Measurements from ENCODE around the gene UXS1. TPM values are rescaled to one million over a fixed set of nuclear protein-coding genes. Genes with fewer than 3 reads are reported as not detected.

Gene UXS1
- total and polyA plus RNA-seq, 2 donors (not counting 1 experiment from before 2014, with no cell fraction given) = 20.3 to 44.8 TPM

- H3K27ac ChIP-seq (ENCODE audit: low read length in 2 of 2) = peak overlapping the region; percentile 27 to 60
- peaks cover 20% of the 10 kb centered on the region for H4K20me1 ChIP-seq (ENCODE audit: control insufficient read depth, insufficient read depth, low read length, poor library complexity, severe bottlenecking)
- H3K36me3 ChIP-seq (replicated peaks in 1 of 2; ENCODE audit: control extremely low read depth in 1 of 2, control insufficient read depth in 1 of 2, extremely low read depth in 1 of 2, insufficient read depth in 2 of 2, low read length in 1 of 2) = peaks cover 0 to 3% of the 10 kb centered on the region in 2 experiments
- H3K9me3 ChIP-seq (ENCODE audit: control extremely low read depth in 1 of 3, control insufficient read depth in 2 of 3, insufficient read depth in 1 of 3, low read length in 2 of 3) = no peaks in the 10 kb centered on the region
- peaks cover 32 to 44% of the 10 kb centered on the region in 2 donors for H3K4me1 ChIP-seq (ENCODE audit: control insufficient read depth in 2 of 2, insufficient read depth in 2 of 2, low read length in 2 of 2)
- POLR2A ChIA-PET = interaction anchor here (1.5 kb wide), 1 partner anchor 33 kb away, joined by 12 read pairs; no protein-coding TSS in a partner anchor
- under 1% methylated on average over 29 of the region's 30 CpGs for WGBS (ENCODE audit: insufficient coverage)
- Mint-ChIP-seq H3K4me1 (peaks cover 55% of the 10 kb centered on the region), H3K4me3 (peak overlapping the region; percentile 87), H3K27ac (peak overlapping the region; percentile 71), H3K9me3 (ENCODE audit: insufficient read depth) (no peaks in the 10 kb centered on the region), H3K27me3 (peaks cover under 1% of the 10 kb centered on the region)
- peak overlapping the region; percentile 83 for H2AFZ ChIP-seq (ENCODE audit: insufficient read depth, low read depth, low read length, poor library complexity, severe bottlenecking)
- DNase-seq (peak; percentile 57), ATAC-seq (ENCODE audit: low read depth) (no peak)
- H3K79me2 ChIP-seq (ENCODE audit: control insufficient read depth, insufficient read depth, low read length) = peaks cover 59% of the 10 kb centered on the region
- no peaks in the 10 kb centered on the region for H3K27me3 ChIP-seq (replicated peaks in 1 of 4; ENCODE audit: control extremely low read depth in 1 of 4, control insufficient read depth in 3 of 4, insufficient read depth in 4 of 4, low read length in 3 of 4)
- intact Hi-C loops (cut with micrococcal nuclease) = loop anchor here (5.0 to 10.0 kb wide), 3 partner anchors 79 to 1158 kb away; partner anchors contain the start of gene MRPS9
- TF ChIP-seq EZH2 (IDR thresholded peaks at IDR 0.05; ENCODE audit: borderline replicate concordance, insufficient read depth, low read depth, low read length, poor library complexity, severe bottlenecking) = no peak
- no peak for TF ChIP-seq CTCF (IDR thresholded peaks at IDR 0.05)
- peak overlapping the region; percentile 92 for H3K4me2 ChIP-seq (replicated peaks; ENCODE audit: low read depth, low read length, poor library complexity, severe bottlenecking)
- H3K4me3 ChIP-seq (ENCODE audit: control extremely low read depth in 1 of 5, extremely low read depth in 1 of 5, insufficient read depth in 1 of 5, low read depth in 2 of 5, low read length in 4 of 5) = peak overlapping the region; percentile 56 to 93 (median 78)
- CTCF ChIA-PET = interaction anchor here (1.1 to 1.8 kb wide), 3 partner anchors 9 to 88 kb away, joined by 3 to 11 read pairs (median 4); no protein-coding TSS in a partner anchor
- H3K9ac ChIP-seq (ENCODE audit: low read length) = peak overlapping the region; percentile 77
Observed at GRCh38 chr2:106192752-106193689, 1.1 kb downstream of the UXS1 start.
